ENCODE results near the gene YWHAQ.
"Not testable (repeated sequence)": the region's sequence is repeated elsewhere in the genome, so short reads cannot be mapped to it uniquely, and the experiment has no call there.

The YWHAQ gene

DNA sequence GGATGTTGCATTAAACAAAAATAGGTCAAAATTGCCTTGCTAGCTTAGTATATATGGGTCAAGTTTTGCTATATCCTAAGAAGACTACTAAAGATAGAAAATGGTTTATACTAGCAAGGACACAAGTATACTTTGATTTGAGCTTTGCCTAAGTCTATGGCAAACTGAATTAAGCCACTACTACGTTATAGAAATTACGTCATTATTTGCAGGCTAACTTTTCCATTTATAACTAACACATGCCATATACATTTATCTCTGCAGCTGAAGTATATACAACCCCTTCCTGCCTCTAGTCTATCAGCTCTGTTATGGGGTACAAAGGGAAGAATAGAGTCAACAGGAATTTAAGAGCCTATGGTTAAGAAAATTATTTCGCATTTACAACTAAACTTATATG is 16.2 kb downstream of the YWHAQ start (continued):
- TF ChIP-seq, protein P1, sequence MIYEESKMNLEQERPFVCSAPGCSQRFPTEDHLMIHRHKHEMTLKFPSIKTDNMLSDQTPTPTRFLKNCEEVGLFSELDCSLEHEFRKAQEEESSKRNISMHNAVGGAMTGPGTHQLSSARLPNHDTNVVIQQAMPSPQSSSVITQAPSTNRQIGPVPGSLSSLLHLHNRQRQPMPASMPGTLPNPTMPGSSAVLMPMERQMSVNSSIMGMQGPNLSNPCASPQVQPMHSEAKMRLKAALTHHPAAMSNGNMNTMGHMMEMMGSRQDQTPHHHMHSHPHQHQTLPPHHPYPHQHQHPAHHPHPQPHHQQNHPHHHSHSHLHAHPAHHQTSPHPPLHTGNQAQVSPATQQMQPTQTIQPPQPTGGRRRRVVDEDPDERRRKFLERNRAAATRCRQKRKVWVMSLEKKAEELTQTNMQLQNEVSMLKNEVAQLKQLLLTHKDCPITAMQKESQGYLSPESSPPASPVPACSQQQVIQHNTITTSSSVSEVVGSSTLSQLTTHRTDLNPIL (CRISPR knock-in tag; IDR thresholded peaks at IDR 0.05; ENCODE audit: low read depth): no peak
- TF ChIP-seq ZNF565 (CRISPR knock-in tag; conservative IDR thresholded peaks at IDR 0.05; ENCODE audit: low read depth) (no peak), RARB (CRISPR knock-in tag; IDR thresholded peaks at IDR 0.05) (no peak), ZC3H10 (CRISPR knock-in tag; IDR thresholded peaks at IDR 0.05) (no peak), CSDC2 (CRISPR knock-in tag; IDR thresholded peaks at IDR 0.05) (no peak), ESRRG (CRISPR knock-in tag; IDR thresholded peaks at IDR 0.05) (no peak)
- TF ChIP-seq, protein P2, sequence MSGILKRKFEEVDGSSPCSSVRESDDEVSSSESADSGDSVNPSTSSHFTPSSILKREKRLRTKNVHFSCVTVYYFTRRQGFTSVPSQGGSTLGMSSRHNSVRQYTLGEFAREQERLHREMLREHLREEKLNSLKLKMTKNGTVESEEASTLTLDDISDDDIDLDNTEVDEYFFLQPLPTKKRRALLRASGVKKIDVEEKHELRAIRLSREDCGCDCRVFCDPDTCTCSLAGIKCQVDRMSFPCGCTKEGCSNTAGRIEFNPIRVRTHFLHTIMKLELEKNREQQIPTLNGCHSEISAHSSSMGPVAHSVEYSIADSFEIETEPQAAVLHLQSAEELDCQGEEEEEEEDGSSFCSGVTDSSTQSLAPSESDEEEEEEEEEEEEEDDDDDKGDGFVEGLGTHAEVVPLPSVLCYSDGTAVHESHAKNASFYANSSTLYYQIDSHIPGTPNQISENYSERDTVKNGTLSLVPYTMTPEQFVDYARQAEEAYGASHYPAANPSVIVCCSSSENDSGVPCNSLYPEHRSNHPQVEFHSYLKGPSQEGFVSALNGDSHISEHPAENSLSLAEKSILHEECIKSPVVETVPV (CRISPR knock-in tag; IDR thresholded peaks at IDR 0.05): no peak

DNA sequence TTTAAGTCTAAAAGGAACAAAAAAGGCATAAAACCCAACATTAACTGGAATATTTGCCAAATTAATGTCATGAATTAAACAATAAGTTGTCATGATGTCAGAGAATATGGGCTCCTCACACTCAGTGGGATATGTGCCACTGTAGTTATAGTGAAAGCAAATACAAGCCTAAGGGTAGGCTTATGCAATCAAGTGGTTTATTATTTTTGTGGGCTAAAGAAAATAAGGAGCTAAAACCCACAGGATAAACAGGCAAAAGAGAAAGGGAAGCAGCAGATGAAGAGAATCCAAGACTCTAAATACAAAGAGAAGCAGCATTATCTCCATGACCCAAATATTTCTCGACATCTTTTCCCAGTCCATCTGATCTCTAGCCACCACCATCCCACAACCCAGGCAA is 17.5 kb downstream of the YWHAQ start:
- TF ChIP-seq ZNF8 (CRISPR knock-in tag; IDR thresholded peaks at IDR 0.05) (no peak), CSDC2 (CRISPR knock-in tag; IDR thresholded peaks at IDR 0.05) (no peak), ZFP30 (CRISPR knock-in tag; IDR thresholded peaks at IDR 0.05) (no peak), ARNTL (CRISPR knock-in tag; IDR thresholded peaks at IDR 0.05; ENCODE audit: borderline replicate concordance, low read depth) (no peak), ZNF70 (CRISPR knock-in tag; IDR thresholded peaks at IDR 0.05) (no peak), TCF4 (CRISPR knock-in tag; IDR thresholded peaks at IDR 0.05; ENCODE audit: borderline replicate concordance) (no peak), OSR1 (CRISPR knock-in tag; IDR thresholded peaks at IDR 0.05) (no peak), BACH2 (CRISPR knock-in tag; IDR thresholded peaks at IDR 0.05; ENCODE audit: borderline replicate concordance) (no peak), ISL1 (CRISPR knock-in tag; IDR thresholded peaks at IDR 0.05) (no peak)
- TF ChIP-seq, protein P1 (CRISPR knock-in tag; IDR thresholded peaks at IDR 0.05; ENCODE audit: low read depth): no peak
- TF ChIP-seq, protein P3, sequence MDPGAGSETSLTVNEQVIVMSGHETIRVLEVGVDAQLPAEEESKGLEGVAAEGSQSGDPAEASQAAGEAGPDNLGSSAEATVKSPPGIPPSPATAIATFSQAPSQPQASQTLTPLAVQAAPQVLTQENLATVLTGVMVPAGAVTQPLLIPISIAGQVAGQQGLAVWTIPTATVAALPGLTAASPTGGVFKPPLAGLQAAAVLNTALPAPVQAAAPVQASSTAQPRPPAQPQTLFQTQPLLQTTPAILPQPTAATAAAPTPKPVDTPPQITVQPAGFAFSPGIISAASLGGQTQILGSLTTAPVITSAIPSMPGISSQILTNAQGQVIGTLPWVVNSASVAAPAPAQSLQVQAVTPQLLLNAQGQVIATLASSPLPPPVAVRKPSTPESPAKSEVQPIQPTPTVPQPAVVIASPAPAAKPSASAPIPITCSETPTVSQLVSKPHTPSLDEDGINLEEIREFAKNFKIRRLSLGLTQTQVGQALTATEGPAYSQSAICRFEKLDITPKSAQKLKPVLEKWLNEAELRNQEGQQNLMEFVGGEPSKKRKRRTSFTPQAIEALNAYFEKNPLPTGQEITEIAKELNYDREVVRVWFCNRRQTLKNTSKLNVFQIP (CRISPR knock-in tag; IDR thresholded peaks at IDR 0.05; ENCODE audit: borderline replicate concordance, low read depth): no peak
- no peak for ATAC-seq

DNA sequence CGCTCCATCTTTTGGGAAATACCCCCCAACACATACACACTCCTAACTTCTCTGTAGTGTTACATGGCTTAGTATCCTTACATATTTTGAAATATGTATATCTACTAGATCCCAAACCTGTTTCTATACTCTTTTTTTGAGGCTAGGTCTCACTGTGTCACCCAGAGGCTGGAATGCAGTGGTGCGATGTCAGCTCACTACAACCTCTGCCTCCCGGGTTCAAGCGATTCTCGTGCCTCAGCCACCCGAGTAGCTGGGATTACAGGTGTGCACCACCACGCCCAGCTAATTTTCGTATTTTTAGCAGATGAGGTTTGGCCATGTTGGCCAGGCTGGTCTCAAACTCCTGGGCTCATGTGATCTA is 19.3 kb downstream of the YWHAQ start:
- ATAC-seq: not testable (repeated sequence)

DNA sequence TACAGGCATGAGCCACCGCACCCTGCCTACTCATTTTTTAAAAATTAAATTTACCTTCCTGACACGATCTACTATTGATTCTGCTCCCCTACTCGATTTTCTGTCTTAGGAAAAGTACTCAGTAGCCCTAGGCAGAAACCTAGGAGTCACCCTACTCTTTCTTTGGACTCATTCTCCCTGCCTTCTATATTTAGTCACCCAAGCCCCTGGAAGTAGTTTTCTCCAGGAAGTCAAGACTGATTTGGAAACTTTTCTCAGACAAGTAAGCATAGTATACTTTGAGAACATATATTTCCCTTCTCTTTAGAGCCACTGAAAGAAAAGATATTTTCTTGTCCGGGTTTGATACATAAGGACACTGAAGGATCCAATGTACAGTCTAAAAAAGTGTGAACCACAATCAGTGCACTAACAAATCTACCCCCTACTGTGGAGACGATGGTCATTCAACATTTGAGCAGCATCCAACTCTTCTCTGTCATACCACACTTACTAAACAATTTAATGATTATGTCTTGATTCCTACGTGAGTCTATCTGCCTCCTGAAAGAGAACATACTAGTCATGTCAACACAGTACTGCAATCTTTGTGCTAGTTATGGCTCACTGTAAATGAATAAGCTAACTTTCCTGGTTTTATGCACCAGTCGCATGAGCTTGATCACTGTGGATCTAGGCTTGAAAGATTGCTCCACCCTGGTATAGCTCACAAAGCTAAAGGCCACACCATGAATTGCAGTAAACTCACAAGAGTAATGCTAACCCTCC is 19.8 kb downstream of the YWHAQ start:
- no peak for ATAC-seq
- TF ChIP-seq OSR1 (CRISPR knock-in tag; IDR thresholded peaks at IDR 0.05) (no peak), PPARA (CRISPR knock-in tag; IDR thresholded peaks at IDR 0.05; ENCODE audit: borderline replicate concordance) (no peak), CSDC2 (CRISPR knock-in tag; IDR thresholded peaks at IDR 0.05) (no peak), ZNF8 (CRISPR knock-in tag; IDR thresholded peaks at IDR 0.05) (no peak), ZFP3 (CRISPR knock-in tag; IDR thresholded peaks at IDR 0.05) (no peak), ZNF70 (CRISPR knock-in tag; IDR thresholded peaks at IDR 0.05) (no peak), ZC3H10 (CRISPR knock-in tag; IDR thresholded peaks at IDR 0.05) (no peak), ZNF565 (CRISPR knock-in tag; conservative IDR thresholded peaks at IDR 0.05; ENCODE audit: low read depth) (no peak), GLIS3 (CRISPR knock-in tag; IDR thresholded peaks at IDR 0.05) (no peak), BACH2 (CRISPR knock-in tag; IDR thresholded peaks at IDR 0.05; ENCODE audit: borderline replicate concordance) (no peak), TCF4 (CRISPR knock-in tag; IDR thresholded peaks at IDR 0.05; ENCODE audit: borderline replicate concordance) (no peak), SNAI2 (CRISPR knock-in tag; IDR thresholded peaks at IDR 0.05) (no peak), TOX (CRISPR knock-in tag; IDR thresholded peaks at IDR 0.05; ENCODE audit: borderline replicate concordance) (no peak), ARNTL (CRISPR knock-in tag; IDR thresholded peaks at IDR 0.05; ENCODE audit: borderline replicate concordance, low read depth) (no peak)
- TF ChIP-seq, protein P2 (CRISPR knock-in tag; IDR thresholded peaks at IDR 0.05): no peak
- TF ChIP-seq, protein P4, sequence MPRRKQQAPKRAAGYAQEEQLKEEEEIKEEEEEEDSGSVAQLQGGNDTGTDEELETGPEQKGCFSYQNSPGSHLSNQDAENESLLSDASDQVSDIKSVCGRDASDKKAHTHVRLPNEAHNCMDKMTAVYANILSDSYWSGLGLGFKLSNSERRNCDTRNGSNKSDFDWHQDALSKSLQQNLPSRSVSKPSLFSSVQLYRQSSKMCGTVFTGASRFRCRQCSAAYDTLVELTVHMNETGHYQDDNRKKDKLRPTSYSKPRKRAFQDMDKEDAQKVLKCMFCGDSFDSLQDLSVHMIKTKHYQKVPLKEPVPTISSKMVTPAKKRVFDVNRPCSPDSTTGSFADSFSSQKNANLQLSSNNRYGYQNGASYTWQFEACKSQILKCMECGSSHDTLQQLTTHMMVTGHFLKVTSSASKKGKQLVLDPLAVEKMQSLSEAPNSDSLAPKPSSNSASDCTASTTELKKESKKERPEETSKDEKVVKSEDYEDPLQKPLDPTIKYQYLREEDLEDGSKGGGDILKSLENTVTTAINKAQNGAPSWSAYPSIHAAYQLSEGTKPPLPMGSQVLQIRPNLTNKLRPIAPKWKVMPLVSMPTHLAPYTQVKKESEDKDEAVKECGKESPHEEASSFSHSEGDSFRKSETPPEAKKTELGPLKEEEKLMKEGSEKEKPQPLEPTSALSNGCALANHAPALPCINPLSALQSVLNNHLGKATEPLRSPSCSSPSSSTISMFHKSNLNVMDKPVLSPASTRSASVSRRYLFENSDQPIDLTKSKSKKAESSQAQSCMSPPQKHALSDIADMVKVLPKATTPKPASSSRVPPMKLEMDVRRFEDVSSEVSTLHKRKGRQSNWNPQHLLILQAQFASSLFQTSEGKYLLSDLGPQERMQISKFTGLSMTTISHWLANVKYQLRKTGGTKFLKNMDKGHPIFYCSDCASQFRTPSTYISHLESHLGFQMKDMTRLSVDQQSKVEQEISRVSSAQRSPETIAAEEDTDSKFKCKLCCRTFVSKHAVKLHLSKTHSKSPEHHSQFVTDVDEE (CRISPR knock-in tag; IDR thresholded peaks at IDR 0.05): no peak
- TF ChIP-seq, protein P1 (CRISPR knock-in tag; IDR thresholded peaks at IDR 0.05; ENCODE audit: low read depth): no peak

Measured in SK-N-SH treated with all-trans-retinoic acid at 6 μM for 48 hours (cell line).